GM12891 (cell line): ENCODE measurements around the gene PLCH2.

Experiments
- POLR2A ChIP-seq: IDR thresholded peaks from 2 replicates; pipeline ENCODE4 v1.6.1; 2011; ENCODE audit warnings: low read depth, low read length, control low read depth
- POLR2AphosphoS5 ChIP-seq: IDR thresholded peaks from 2 replicates; pipeline ENCODE4 v1.6.1; 2011; ENCODE audit warnings: low read depth, low read length, control low read depth
- SPI1 ChIP-seq: IDR thresholded peaks from 2 replicates; pipeline ENCODE4 v1.6.1; 2011; ENCODE audit warnings: low read depth, low read length, control low read depth
- TAF1 ChIP-seq: IDR thresholded peaks from 2 replicates; pipeline ENCODE4 v1.6.1; 2011; ENCODE audit warnings: low read depth, low read length, control low read depth

DNA sequence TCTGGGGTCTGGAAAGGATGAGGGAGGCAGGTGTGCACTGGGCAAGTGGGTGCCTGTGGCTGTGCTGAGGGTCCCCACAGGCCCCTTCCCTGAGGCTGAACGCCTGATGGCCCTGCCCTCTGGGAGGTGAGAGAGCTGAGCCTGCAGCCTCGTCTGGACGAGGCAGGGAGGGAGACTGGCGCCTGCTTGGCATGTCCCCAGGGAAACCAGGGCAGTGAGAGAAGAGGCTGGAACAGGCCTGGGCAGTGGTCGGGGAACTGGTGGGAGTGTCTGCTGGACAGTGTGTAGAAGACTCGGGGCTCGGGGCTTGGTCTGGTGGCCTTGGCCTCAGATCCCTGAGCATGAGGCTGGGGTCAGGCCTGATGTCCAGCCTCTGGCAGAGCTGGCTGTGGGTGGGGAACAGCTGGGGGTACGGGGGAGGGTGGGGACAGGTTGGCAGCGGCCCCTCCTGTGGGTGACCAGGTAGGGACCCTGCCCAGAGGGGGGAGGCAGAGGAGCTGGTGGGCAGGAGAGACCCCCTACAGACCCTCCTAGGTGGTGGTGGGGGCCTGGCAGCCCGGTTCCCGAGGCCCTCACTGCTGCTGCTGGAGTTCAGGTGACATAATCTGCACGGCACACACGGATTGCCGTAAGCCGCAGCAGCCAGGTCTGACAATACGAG, 30.8 kb upstream of the PLCH2 start:
- no peak for TF ChIP-seq POLR2A
- no peak for TF ChIP-seq POLR2AphosphoS5
- TF ChIP-seq TAF1: no peak
- no peak for TF ChIP-seq SPI1
